Purkinje cell (primary cell): ENCODE data around the gene ZNF527. TPM values are rescaled to one million over a fixed set of nuclear protein-coding genes. Genes with fewer than 3 reads are reported as not detected.

Experiments
- polyA plus RNA-seq: library from polyadenylated mRNA; unstranded; fragments of >200 nt; fragmentation: Nextera tagmentation; gene quantifications from 2 replicates; pipeline ENCODE4 v1.2.1, GENCODE V29; 2014

The ZNF527 gene
- polyA plus RNA-seq: 2.9 and 9.7 TPM in 2 replicates

GRCh38 chr19:37370880-37371661 lies at the start of gene ZNF527:
Gene ZNF527, plus strand, starts transcription at chr19:37371099. Its CDS starts 3,100 bp downstream, at chr19:37374199.

Other genes with a start within 250 kb of the ZNF527 start
- 16.9 and 30.9 TPM in 2 replicates for gene ZNF585A, start 198.4 kb upstream of the ZNF527 start, polyA plus RNA-seq
- gene ZNF585B, start 160.6 kb upstream of the ZNF527 start, polyA plus RNA-seq: 5.0 and 9.5 TPM in 2 replicates
- gene ZNF383, start 152.9 kb upstream of the ZNF527 start, polyA plus RNA-seq: 5.3 and 7.4 TPM in 2 replicates
- 7.8 and 11.7 TPM in 2 replicates for gene ZNF569, start 96.3 kb downstream of the ZNF527 start, polyA plus RNA-seq
- 8.3 and 9.0 TPM in 2 replicates for gene ZNF570, start 98.3 kb downstream of the ZNF527 start, polyA plus RNA-seq
- gene ZNF793, start 135.8 kb downstream of the ZNF527 start, polyA plus RNA-seq: 29.9 and 39.9 TPM in 2 replicates
- 5.0 and 5.7 TPM in 2 replicates for gene ZNF571, start 223.7 kb downstream of the ZNF527 start, polyA plus RNA-seq
- 37.5 and 40.2 TPM in 2 replicates for gene ZNF540, start 223.8 kb downstream of the ZNF527 start, polyA plus RNA-seq